GM13976 (cell line): ENCODE measurements around the gene THBS3.
A peak's percentile ranks its signal among the peaks of the same experiment; 100 is the strongest.
"Not testable (repeated sequence)": the region's sequence is repeated elsewhere in the genome, so short reads cannot be mapped to it uniquely, and the experiment has no call there.

ENCODE experiments used
- DNase-seq: peaks from one replicate; pipeline ENCODE4 v3.0.0; 2012; ENCODE audit warnings: low spot score
- CTCF ChIP-seq: IDR thresholded peaks from 2 replicates; pipeline ENCODE4 v1.5.1; 2012; ENCODE audit warnings: borderline replicate concordance, mild to moderate bottlenecking; ENCODE audit not compliant: insufficient read depth; ENCODE audit errors: extremely low read depth, missing control alignments, control extremely low read depth
- in situ Hi-C: fragments of 300-500 bp; cut with MboI; formaldehyde crosslinking; loops from one replicate; pipeline ENCODE4 v1.12.0; 2022; ENCODE audit warnings: low sequenced_read_pairs, mixed read lengths, inconsistent platforms; ENCODE audit not compliant: unreplicated experiment

Gene THBS3

GRCh38 chr1:155253208-155253607 is 45.5 kb upstream of the THBS3 start:
- in situ Hi-C loops = no loop called here
- no peak for TF ChIP-seq CTCF
- no peak for DNase-seq

- in situ Hi-C loops = no loop called here
- no peak for TF ChIP-seq CTCF
- DNase-seq = no peak
These were observed 43.9 kb upstream of the THBS3 start for GRCh38 chr1:155251566-155251965.

GRCh38 chr1:155250633-155251449 is 43.1 kb upstream of the THBS3 start:
- DNase-seq = peak; percentile 97
- peak; percentile 100 for TF ChIP-seq CTCF
- in situ Hi-C loops = no loop called here

DNA sequence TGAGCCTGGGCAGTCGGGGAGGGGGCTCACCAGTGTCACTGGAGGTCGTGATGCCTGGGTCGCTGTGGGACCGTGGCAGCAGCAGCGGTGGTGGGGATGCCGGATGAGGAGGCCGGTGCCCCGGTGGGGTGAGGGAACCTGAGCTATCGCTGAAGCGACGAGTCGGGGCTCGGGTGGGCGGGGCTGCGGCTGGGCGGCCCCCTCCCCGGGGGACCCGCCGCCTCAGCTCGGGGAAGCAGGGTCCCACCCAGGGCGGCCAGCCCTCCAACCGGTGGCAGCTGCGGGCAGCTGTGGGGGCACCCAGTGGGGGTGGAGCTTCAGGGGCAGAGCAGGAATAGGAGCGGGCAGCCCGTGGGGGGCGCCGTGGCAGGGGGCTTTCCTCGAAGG is 42.5 kb upstream of the THBS3 start:
- no peak for TF ChIP-seq CTCF
- DNase-seq = peak; percentile 42
- in situ Hi-C loops = no loop called here

DNA sequence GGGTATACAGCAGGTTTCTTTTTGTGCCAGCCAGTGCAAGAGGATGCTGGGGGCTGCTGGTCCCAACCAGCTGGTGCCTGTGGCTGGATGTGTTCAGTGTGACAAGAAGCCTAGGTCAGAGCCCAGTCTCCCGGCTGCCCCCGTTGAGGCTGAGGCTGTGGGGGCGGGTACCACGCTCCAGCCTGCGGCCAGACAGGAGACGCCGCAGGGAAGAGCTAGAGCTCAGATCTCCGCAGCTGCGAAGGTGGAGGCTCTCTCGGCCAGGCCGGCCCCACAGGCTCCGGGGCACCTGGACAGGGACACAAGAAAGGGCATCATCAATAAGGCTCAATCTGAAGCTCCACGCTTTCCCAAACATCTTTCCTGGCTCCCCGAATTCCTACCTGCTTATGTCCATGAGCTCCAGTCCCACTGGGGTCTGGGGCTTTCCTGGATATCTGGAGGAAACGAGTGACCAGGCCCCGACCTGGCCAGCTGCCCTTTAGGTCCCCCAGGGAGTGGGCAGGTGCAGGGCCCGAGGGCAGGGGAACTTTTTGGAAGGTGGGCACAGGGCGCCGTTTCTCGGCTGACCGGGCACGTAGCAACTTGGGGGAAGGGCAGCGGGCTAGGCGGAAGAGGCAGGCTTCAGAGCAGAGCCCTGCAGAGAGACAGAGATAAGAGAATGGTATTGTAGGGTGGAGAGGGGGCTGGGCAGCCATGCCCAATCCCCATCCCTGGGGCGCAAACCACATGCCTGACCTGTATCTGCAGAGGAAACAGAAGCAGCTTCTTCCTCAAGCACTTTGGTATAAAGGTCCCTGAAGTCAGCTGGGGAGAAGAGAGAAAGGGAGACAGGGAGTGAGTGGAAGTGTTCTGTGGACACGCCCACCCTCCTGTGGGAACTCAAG is 40.2 kb upstream of the THBS3 start:
- DNase-seq = no peak
- in situ Hi-C loops = no loop called here
- TF ChIP-seq CTCF = no peak

DNA sequence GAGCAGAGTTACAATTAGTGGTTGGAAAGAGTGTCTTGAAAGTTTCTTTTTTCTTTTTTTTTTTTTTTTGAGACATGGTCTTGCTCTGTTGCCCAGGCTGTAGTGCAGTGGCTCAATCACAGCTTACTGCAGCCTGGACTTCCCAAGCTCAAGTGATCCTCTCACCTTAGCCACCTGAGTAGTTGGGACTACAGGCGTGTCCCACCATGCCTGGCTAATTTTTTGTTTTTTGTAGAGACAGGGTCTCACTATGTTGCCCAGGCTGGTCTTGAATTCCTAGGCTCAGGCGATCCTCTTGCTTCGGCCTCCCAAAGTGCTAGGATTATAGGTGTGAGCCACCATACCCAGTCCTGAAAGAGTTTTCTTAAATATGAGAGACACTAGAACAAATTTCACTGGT is 39.1 kb upstream of the THBS3 start:
- DNase-seq, in situ Hi-C loops: not testable (repeated sequence)

- in situ Hi-C loops = no loop called here
- DNase-seq = no peak
- TF ChIP-seq CTCF = no peak
These were observed 37.4 kb upstream of the THBS3 start for GRCh38 chr1:155245163-155245524.
